C4-2B (cell line): Measurements from ENCODE around the gene FAAH.

ENCODE experiments used
- ZFX ChIP-seq: fragments of 450-650 bp; IDR thresholded peaks from 2 replicates; pipeline ENCODE4 v1.6.1; 2017
- TF ChIP-seq, protein P1 (sequence below): fragments of 450-650 bp; conservative IDR thresholded peaks from 2 replicates; pipeline ENCODE4 v1.5.1; 2017; ENCODE audit warnings: mild to moderate bottlenecking

GRCh38 chr1:46459315-46459714, 65.2 kb downstream of the FAAH start:
- TF ChIP-seq, protein P1, sequence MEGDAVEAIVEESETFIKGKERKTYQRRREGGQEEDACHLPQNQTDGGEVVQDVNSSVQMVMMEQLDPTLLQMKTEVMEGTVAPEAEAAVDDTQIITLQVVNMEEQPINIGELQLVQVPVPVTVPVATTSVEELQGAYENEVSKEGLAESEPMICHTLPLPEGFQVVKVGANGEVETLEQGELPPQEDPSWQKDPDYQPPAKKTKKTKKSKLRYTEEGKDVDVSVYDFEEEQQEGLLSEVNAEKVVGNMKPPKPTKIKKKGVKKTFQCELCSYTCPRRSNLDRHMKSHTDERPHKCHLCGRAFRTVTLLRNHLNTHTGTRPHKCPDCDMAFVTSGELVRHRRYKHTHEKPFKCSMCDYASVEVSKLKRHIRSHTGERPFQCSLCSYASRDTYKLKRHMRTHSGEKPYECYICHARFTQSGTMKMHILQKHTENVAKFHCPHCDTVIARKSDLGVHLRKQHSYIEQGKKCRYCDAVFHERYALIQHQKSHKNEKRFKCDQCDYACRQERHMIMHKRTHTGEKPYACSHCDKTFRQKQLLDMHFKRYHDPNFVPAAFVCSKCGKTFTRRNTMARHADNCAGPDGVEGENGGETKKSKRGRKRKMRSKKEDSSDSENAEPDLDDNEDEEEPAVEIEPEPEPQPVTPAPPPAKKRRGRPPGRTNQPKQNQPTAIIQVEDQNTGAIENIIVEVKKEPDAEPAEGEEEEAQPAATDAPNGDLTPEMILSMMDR: no peak
- TF ChIP-seq ZFX: no peak
